Nephron progenitor cell (in vitro differentiated cells): ENCODE results near the gene PPP1R37.

ENCODE experiments used
- DNase-seq: peaks from one replicate; pipeline ENCODE4 v3.0.0; 2021
- H3K27ac Mint-ChIP-seq: 2 replicates; pipeline ENCODE4 v1.8.0; 2021; ENCODE audit warnings: mild to moderate bottlenecking, moderate library complexity, mixed read lengths
- H3K27me3 Mint-ChIP-seq: 2 replicates; pipeline ENCODE4 v1.8.0; 2021; ENCODE audit warnings: mild to moderate bottlenecking, low read depth, mixed read lengths; ENCODE audit not compliant: poor library complexity
- H3K36me3 Mint-ChIP-seq: 2 replicates; pipeline ENCODE4 v1.8.0; 2021; ENCODE audit warnings: low read depth, mixed read lengths
- H3K4me1 Mint-ChIP-seq: 2 replicates; pipeline ENCODE4 v1.8.0; 2021; ENCODE audit warnings: mixed read lengths
- H3K4me3 Mint-ChIP-seq: 2 replicates; pipeline ENCODE4 v1.8.0; 2021; ENCODE audit warnings: mild to moderate bottlenecking, moderate library complexity, mixed read lengths
- H3K9me3 Mint-ChIP-seq: 2 replicates; pipeline ENCODE4 v1.8.0; 2021; ENCODE audit warnings: mild to moderate bottlenecking, moderate library complexity, mixed read lengths
- CTCF ChIP-seq: fragments of 200-600 bp; sonication (generic); IDR thresholded peaks from 2 replicates; pipeline ENCODE4 v1.5.0; 2021; ENCODE audit warnings: antibody characterized with exemption

The PPP1R37 gene

GRCh38 chr19:45166723-45167252, 73.8 kb downstream of the PPP1R37 start:
- no peak for TF ChIP-seq CTCF
- H3K4me1 Mint-ChIP-seq = peaks cover 29% of the 10 kb centered on the region
- peak; percentile 41 for DNase-seq
- H3K27ac Mint-ChIP-seq = peak overlapping the region; percentile 73
- no peaks in the 10 kb centered on the region for H3K27me3 Mint-ChIP-seq
- H3K36me3 Mint-ChIP-seq = no peaks in the 10 kb centered on the region
- H3K9me3 Mint-ChIP-seq = no peaks in the 10 kb centered on the region
- peak overlapping the region; percentile 31 for H3K4me3 Mint-ChIP-seq

- no peak for DNase-seq
- no peak for TF ChIP-seq CTCF
- Mint-ChIP-seq H3K27ac (no peak overlapping the region), H3K27me3 (no peaks in the 10 kb centered on the region), H3K36me3 (no peaks in the 10 kb centered on the region), H3K4me3 (no peak overlapping the region), H3K4me1 (peaks cover 32% of the 10 kb centered on the region), H3K9me3 (no peaks in the 10 kb centered on the region)
Observed at GRCh38 chr19:45168767-45169351, 75.9 kb downstream of the PPP1R37 start.

- no peak for TF ChIP-seq CTCF
- H3K27ac Mint-ChIP-seq = no peak overlapping the region
- H3K9me3 Mint-ChIP-seq = no peaks in the 10 kb centered on the region
- H3K4me1 Mint-ChIP-seq = peaks cover 35% of the 10 kb centered on the region
- no peak overlapping the region for H3K4me3 Mint-ChIP-seq
- no peak for DNase-seq
- H3K27me3 Mint-ChIP-seq = no peaks in the 10 kb centered on the region
- no peaks in the 10 kb centered on the region for H3K36me3 Mint-ChIP-seq
Observed at GRCh38 chr19:45169602-45170001, 76.6 kb downstream of the PPP1R37 start.

GRCh38 chr19:45170146-45171106, 77.4 kb downstream of the PPP1R37 start:
- no peak overlapping the region for H3K27ac Mint-ChIP-seq
- no peak for TF ChIP-seq CTCF
- H3K36me3 Mint-ChIP-seq = no peaks in the 10 kb centered on the region
- no peaks in the 10 kb centered on the region for H3K27me3 Mint-ChIP-seq
- H3K9me3 Mint-ChIP-seq = no peaks in the 10 kb centered on the region
- no peak for DNase-seq
- peaks cover 37% of the 10 kb centered on the region for H3K4me1 Mint-ChIP-seq
- H3K4me3 Mint-ChIP-seq = no peak overlapping the region

- TF ChIP-seq CTCF = no peak
- H3K9me3 Mint-ChIP-seq = no peaks in the 10 kb centered on the region
- no peaks in the 10 kb centered on the region for H3K27me3 Mint-ChIP-seq
- peaks cover 40% of the 10 kb centered on the region for H3K4me1 Mint-ChIP-seq
- H3K27ac Mint-ChIP-seq = peak overlapping the region; percentile 55
- DNase-seq = no peak
- H3K4me3 Mint-ChIP-seq = no peak overlapping the region
- H3K36me3 Mint-ChIP-seq = no peaks in the 10 kb centered on the region
Observed at GRCh38 chr19:45171211-45171623, 78.2 kb downstream of the PPP1R37 start.
